ENCODE data around the gene TIMMDC1. TPM values are rescaled to one million over a fixed set of nuclear protein-coding genes. Genes with fewer than 3 reads are reported as not detected.

The TIMMDC1 gene
- total and polyA plus RNA-seq, 9 of the 15 experiments (the other 6 are each of a cell fraction or from before 2014, with no cell fraction given) = 62.1 to 226 (median 86.6) TPM

DNA sequence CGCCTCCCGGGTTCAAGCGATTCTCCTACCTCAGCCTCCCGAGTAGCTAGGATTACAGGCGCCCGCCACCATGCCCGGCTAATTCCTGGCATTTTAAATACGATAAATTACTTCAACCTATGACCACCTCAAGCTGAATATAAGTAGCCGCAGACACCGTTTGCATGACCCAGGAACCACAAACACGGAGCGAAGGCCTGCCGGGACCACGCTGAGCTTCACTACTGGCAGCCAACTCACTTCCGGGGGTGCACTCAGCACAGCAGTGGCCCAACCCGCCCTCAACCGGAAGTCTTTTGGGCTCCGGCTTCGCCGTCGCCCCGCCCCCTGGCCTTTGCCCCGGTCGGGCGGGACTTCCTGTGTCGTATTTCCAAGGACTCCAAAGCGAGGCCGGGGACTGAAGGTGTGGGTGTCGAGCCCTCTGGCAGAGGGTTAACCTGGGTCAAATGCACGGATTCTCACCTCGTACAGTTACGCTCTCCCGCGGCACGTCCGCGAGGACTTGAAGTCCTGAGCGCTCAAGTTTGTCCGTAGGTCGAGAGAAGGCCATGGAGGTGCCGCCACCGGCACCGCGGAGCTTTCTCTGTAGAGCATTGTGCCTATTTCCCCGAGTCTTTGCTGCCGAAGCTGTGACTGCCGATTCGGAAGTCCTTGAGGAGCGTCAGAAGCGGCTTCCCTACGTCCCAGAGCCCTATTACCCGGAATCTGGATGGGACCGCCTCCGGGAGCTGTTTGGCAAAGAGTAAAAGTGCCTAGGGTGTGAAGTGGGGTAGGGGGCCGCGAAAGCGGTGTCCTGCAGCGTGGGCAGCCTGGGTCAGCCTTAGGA lies at the start of gene TIMMDC1 (continued):
- no peak for TF ChIP-seq CHD7 (IDR thresholded peaks at IDR 0.05; ENCODE audit: low read depth, low read length)
- no peak for TF ChIP-seq RBM39 (optimal IDR thresholded peaks at IDR 0.05; ENCODE audit: low read depth, low read length)
- TF ChIP-seq POLR2AphosphoS2 (IDR thresholded peaks at IDR 0.05; ENCODE audit: low read length) = 0 out of 2 replicates have a peak, but pooled peaks have one; percentile 44
- TF ChIP-seq, protein P1, sequence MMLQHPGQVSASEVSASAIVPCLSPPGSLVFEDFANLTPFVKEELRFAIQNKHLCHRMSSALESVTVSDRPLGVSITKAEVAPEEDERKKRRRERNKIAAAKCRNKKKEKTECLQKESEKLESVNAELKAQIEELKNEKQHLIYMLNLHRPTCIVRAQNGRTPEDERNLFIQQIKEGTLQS (IDR thresholded peaks at IDR 0.05) = no peak
- TF ChIP-seq, protein P1 (CRISPR knock-in tag; conservative IDR thresholded peaks at IDR 0.05) = no peak
- peak; percentile 45; the same call in 1 of the 2 replicates for TF ChIP-seq NR1H2 (CRISPR knock-in tag; IDR thresholded peaks at IDR 0.05)
- TF ChIP-seq KLF16 (IDR thresholded peaks at IDR 0.05) = no peak
- TF ChIP-seq ZSCAN32 (CRISPR knock-in tag; IDR thresholded peaks at IDR 0.05) = no peak
- no peak for TF ChIP-seq ZNF764 (CRISPR knock-in tag; IDR thresholded peaks at IDR 0.05; ENCODE audit: low read depth)
- TF ChIP-seq CBFA2T3 (IDR thresholded peaks at IDR 0.05) = no peak
- no peak for TF ChIP-seq HEY1 (CRISPR knock-in tag; IDR thresholded peaks at IDR 0.05; ENCODE audit: borderline replicate concordance)
- TF ChIP-seq CEBPB (tag; IDR thresholded peaks at IDR 0.05) = no peak
- TF ChIP-seq ZBTB1 (CRISPR knock-in tag; IDR thresholded peaks at IDR 0.05; ENCODE audit: borderline replicate concordance, low read depth) = no peak
- TF ChIP-seq ZNF551 (CRISPR knock-in tag; IDR thresholded peaks at IDR 0.05) = no peak
- no peak for TF ChIP-seq ZNF23 (CRISPR knock-in tag; IDR thresholded peaks at IDR 0.05)
- TF ChIP-seq NRF1 (conservative IDR thresholded peaks at IDR 0.05 in 1 of 2, IDR thresholded peaks at IDR 0.05 in 1 of 2) = peak; percentile 11 to 22; a peak in 2 of 4 replicates
- no peak for TF ChIP-seq GATA2 (CRISPR knock-in tag; IDR thresholded peaks at IDR 0.05)
